RWPE2 (cell line): ENCODE results near the gene CSN3.

ENCODE experiments used
- ATAC-seq: fragments of 200-7000 bp; cut with Tn5 transposase; 3 replicates; pipeline ENCODE4 v1.9.1; 2021; ENCODE audit warnings: low read depth
- DNase-seq: peaks from one replicate; pipeline ENCODE4 v3.0.0-alpha.2; 2020; ENCODE audit warnings: low spot score
- H3K27ac ChIP-seq: fragments of 450-650 bp; 2 replicates; pipeline ENCODE4 v1.5.1; 2017; ENCODE audit warnings: mild to moderate bottlenecking; ENCODE audit not compliant: poor library complexity, severe bottlenecking
- H3K27me3 ChIP-seq: fragments of 250-450 bp; sonication (Bioruptor Pico); 2 replicates; pipeline ENCODE4 v1.5.1; 2021; ENCODE audit warnings: mild to moderate bottlenecking, moderate library complexity; ENCODE audit not compliant: insufficient read depth, poor library complexity, severe bottlenecking
- H3K36me3 ChIP-seq: fragments of 250-450 bp; sonication (Bioruptor Pico); 2 replicates; pipeline ENCODE4 v1.5.1; 2020; ENCODE audit warnings: low read depth, mild to moderate bottlenecking, moderate library complexity
- H3K4me1 ChIP-seq: fragments of 250-450 bp; sonication (Bioruptor Pico); 2 replicates; pipeline ENCODE4 v1.5.1; 2021; ENCODE audit warnings: mild to moderate bottlenecking, moderate library complexity; ENCODE audit not compliant: insufficient read depth, poor library complexity, severe bottlenecking
- H3K4me3 ChIP-seq: fragments of 250-450 bp; sonication (Bioruptor Pico); 2 replicates; pipeline ENCODE4 v1.5.1; 2021; ENCODE audit warnings: mild to moderate bottlenecking, moderate library complexity; ENCODE audit not compliant: severe bottlenecking
- H3K9me3 ChIP-seq: fragments of 250-450 bp; sonication (Bioruptor Pico); 2 replicates; pipeline ENCODE4 v1.5.1; 2021; ENCODE audit warnings: mild to moderate bottlenecking, moderate library complexity; ENCODE audit not compliant: severe bottlenecking
- CTCF ChIP-seq: fragments of 450-650 bp; IDR thresholded peaks from one replicate; pipeline ENCODE4 v1.5.1; 2017; ENCODE audit warnings: mild to moderate bottlenecking, moderate library complexity; ENCODE audit not compliant: poor library complexity, severe bottlenecking

CSN3 gene

GRCh38 chr4:70251250-70251944 lies 9.0 kb downstream of the CSN3 start:
- Histone ChIP-seq H3K36me3 (no peaks in the 10 kb centered on the region), H3K27ac (no peak overlapping the region), H3K4me1 (no peaks in the 10 kb centered on the region), H3K9me3 (no peaks in the 10 kb centered on the region), H3K27me3 (no peaks in the 10 kb centered on the region), H3K4me3 (no peak overlapping the region)
- ATAC-seq (no peak), DNase-seq (no peak)
- TF ChIP-seq CTCF = no peak

GRCh38 chr4:70251945-70252277 lies 9.5 kb downstream of the CSN3 start:
- DNase-seq (no peak), ATAC-seq (no peak)

GRCh38 chr4:70269674-70270073 lies 27.3 kb downstream of the CSN3 start:
- Histone ChIP-seq H3K36me3 (no peaks in the 10 kb centered on the region), H3K4me1 (no peaks in the 10 kb centered on the region), H3K27me3 (no peaks in the 10 kb centered on the region), H3K9me3 (no peaks in the 10 kb centered on the region), H3K4me3 (no peak overlapping the region), H3K27ac (no peak overlapping the region)
- peak; percentile 41 for TF ChIP-seq CTCF
- ATAC-seq (no peak), DNase-seq (no peak)

More at GRCh38 chr4:70251945-70252277, 9.5 kb downstream of the CSN3 start:
- Histone ChIP-seq H3K36me3 (no peaks in the 10 kb centered on the region), H3K4me3 (no peak overlapping the region), H3K9me3 (no peaks in the 10 kb centered on the region), H3K27ac (no peak overlapping the region), H3K27me3 (no peaks in the 10 kb centered on the region), H3K4me1 (no peaks in the 10 kb centered on the region)
- TF ChIP-seq CTCF = no peak

GRCh38 chr4:70277121-70277520 lies 34.7 kb downstream of the CSN3 start:
- Histone ChIP-seq H3K4me1 (no peaks in the 10 kb centered on the region), H3K9me3 (no peaks in the 10 kb centered on the region), H3K27ac (no peak overlapping the region), H3K4me3 (no peak overlapping the region), H3K27me3 (no peaks in the 10 kb centered on the region), H3K36me3 (no peaks in the 10 kb centered on the region)
- ATAC-seq = no peak
- no peak for DNase-seq
- TF ChIP-seq CTCF = no peak

GRCh38 chr4:70280567-70280966 lies 38.2 kb downstream of the CSN3 start:
- H3K36me3 ChIP-seq = no peaks in the 10 kb centered on the region

More at GRCh38 chr4:70280567-70280966, 38.2 kb downstream of the CSN3 start:
- Histone ChIP-seq H3K27ac (no peak overlapping the region), H3K4me3 (no peak overlapping the region), H3K9me3 (no peaks in the 10 kb centered on the region), H3K27me3 (no peaks in the 10 kb centered on the region), H3K4me1 (no peaks in the 10 kb centered on the region)
- ATAC-seq (no peak), DNase-seq (no peak)
- no peak for TF ChIP-seq CTCF
